ELF-1 (cell line): ENCODE measurements around the gene GNAT3.

Experiments used
- DNase-seq: peaks from one replicate; pipeline ENCODE4 v3.0.0-alpha.2; 2016; ENCODE audit warnings: low read depth, low spot score

The GNAT3 gene

GRCh38 chr7:80463272-80463920 lies 48.5 kb downstream of the GNAT3 start:
- no peak for DNase-seq

GRCh38 chr7:80460857-80461256 lies 51.0 kb downstream of the GNAT3 start:
- DNase-seq: no peak

GRCh38 chr7:80459776-80460510 lies 51.9 kb downstream of the GNAT3 start:
- no peak for DNase-seq

GRCh38 chr7:80458822-80459725 lies 52.8 kb downstream of the GNAT3 start:
- DNase-seq: no peak

GRCh38 chr7:80453699-80454340 lies 58.0 kb downstream of the GNAT3 start:
- DNase-seq: no peak

GRCh38 chr7:80450621-80451308 lies 61.1 kb downstream of the GNAT3 start:
- DNase-seq: no peak

- DNase-seq: no peak
Observed at GRCh38 chr7:80449836-80450235, 62.0 kb downstream of the GNAT3 start.

GRCh38 chr7:80445351-80445750 lies 66.5 kb downstream of the GNAT3 start:
- no peak for DNase-seq

GRCh38 chr7:80444811-80445210 lies 67.1 kb downstream of the GNAT3 start:
- no peak for DNase-seq

GRCh38 chr7:80443325-80443724 lies 68.5 kb downstream of the GNAT3 start:
- no peak for DNase-seq

GRCh38 chr7:80440883-80441282 lies 71.0 kb downstream of the GNAT3 start:
- DNase-seq: no peak

- no peak for DNase-seq
Observed at GRCh38 chr7:80439894-80440821, 71.7 kb downstream of the GNAT3 start.

GRCh38 chr7:80435521-80435920 lies 76.3 kb downstream of the GNAT3 start:
- DNase-seq: no peak

- DNase-seq: no peak
Observed at GRCh38 chr7:80434047-80434446, 77.8 kb downstream of the GNAT3 start.

GRCh38 chr7:80432166-80432565 lies 79.7 kb downstream of the GNAT3 start:
- no peak for DNase-seq

- no peak for DNase-seq
Observed at GRCh38 chr7:80429181-80429580, 82.7 kb downstream of the GNAT3 start.

- peak; percentile 33 for DNase-seq
Observed at GRCh38 chr7:80428161-80429054, 83.5 kb downstream of the GNAT3 start.

GRCh38 chr7:80427218-80427617 lies 84.6 kb downstream of the GNAT3 start:
- no peak for DNase-seq

- no peak for DNase-seq
Observed at GRCh38 chr7:80420876-80421275, 91.0 kb downstream of the GNAT3 start.
